BE2C (cell line): ENCODE results near the gene FLRT2.

ENCODE experiments used
- DNase-seq: peaks from one replicate; pipeline ENCODE4 v3.0.0-alpha.2; 2020
- H3K27me3 ChIP-seq: fragments of 250-450 bp; sonication (Bioruptor Pico); 2 replicates; pipeline ENCODE4 v1.5.1; 2020; ENCODE audit warnings: mild to moderate bottlenecking
- H3K36me3 ChIP-seq: fragments of 250-450 bp; sonication (Bioruptor Pico); 2 replicates; pipeline ENCODE4 v1.5.1; 2020; ENCODE audit warnings: mild to moderate bottlenecking
- H3K4me1 ChIP-seq: fragments of 250-450 bp; sonication (Bioruptor Pico); 2 replicates; pipeline ENCODE4 v1.5.1; 2020
- H3K4me3 ChIP-seq: 2 replicates; pipeline ENCODE4 v1.5.1; 2011; ENCODE audit warnings: low read depth, low read length
- H3K9me3 ChIP-seq: fragments of 250-450 bp; sonication (Bioruptor Pico); 2 replicates; pipeline ENCODE4 v1.5.1; 2020
- TF ChIP-seq, protein P1 (sequence below): IDR thresholded peaks from 2 replicates; pipeline ENCODE4 v1.5.1; 2012; ENCODE audit warnings: mild to moderate bottlenecking, low read depth, low read length

FLRT2 gene

DNA sequence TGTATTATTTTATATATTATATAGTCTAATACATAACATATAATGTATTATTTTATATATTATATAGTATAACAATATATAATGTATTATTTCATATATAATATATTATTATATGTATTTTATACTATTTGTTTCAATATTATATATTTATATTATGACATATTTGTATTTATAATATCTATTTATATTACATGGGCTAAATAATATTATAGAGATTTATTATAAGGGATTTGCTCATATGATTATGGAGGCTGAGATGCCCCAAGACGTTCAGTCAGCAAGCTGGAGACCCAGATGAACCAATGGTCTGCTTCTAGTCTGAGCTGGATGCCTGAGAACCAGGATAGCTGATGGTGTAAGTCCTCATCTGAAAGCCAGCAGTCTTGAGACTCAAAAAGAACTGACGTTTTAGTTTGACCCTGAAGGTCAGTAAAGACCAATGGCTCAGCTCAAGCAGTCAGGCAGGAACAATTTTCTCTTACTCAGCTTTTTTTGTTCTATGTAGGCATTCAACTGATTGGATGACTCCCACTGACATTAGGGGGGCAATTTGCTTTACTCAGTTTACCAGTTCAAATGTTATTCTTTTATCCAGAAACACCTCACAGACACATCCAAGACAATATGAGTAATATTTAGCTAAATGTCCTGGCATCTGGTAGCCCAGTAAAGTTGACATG lies 130.4 kb downstream of the FLRT2 start:
- TF ChIP-seq, protein P1, sequence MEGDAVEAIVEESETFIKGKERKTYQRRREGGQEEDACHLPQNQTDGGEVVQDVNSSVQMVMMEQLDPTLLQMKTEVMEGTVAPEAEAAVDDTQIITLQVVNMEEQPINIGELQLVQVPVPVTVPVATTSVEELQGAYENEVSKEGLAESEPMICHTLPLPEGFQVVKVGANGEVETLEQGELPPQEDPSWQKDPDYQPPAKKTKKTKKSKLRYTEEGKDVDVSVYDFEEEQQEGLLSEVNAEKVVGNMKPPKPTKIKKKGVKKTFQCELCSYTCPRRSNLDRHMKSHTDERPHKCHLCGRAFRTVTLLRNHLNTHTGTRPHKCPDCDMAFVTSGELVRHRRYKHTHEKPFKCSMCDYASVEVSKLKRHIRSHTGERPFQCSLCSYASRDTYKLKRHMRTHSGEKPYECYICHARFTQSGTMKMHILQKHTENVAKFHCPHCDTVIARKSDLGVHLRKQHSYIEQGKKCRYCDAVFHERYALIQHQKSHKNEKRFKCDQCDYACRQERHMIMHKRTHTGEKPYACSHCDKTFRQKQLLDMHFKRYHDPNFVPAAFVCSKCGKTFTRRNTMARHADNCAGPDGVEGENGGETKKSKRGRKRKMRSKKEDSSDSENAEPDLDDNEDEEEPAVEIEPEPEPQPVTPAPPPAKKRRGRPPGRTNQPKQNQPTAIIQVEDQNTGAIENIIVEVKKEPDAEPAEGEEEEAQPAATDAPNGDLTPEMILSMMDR: no peak
- H3K9me3 ChIP-seq: no peaks in the 10 kb centered on the region

DNA sequence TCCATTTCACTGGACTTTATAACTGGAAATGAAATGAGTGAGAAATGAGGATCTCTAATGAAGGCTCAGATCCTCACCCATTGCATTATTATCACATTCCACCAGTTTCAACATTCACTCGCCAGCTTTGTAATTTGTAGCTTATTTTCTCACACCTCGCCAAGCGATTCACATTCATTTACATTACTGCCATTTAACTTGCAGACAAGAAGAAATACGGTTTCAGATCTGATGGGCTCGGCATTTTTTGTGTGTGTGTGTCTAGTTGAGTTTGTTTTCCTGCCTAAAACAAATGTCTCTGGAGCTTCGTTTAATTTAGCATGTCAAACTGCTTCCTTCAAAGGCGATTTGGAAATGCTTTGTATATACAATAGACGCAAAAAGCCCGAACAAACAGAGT lies 132.2 kb downstream of the FLRT2 start:
- no peak for DNase-seq
- Histone ChIP-seq H3K4me1 (no peaks in the 10 kb centered on the region), H3K4me3 (no peak overlapping the region), H3K27me3 (no peaks in the 10 kb centered on the region), H3K9me3 (no peaks in the 10 kb centered on the region), H3K36me3 (no peaks in the 10 kb centered on the region)
- TF ChIP-seq, protein P1: no peak

More for the DNA sequence above, 130.4 kb downstream of the FLRT2 start:
- no peak for DNase-seq
- Histone ChIP-seq H3K27me3 (no peaks in the 10 kb centered on the region), H3K4me1 (no peaks in the 10 kb centered on the region), H3K4me3 (no peak overlapping the region), H3K36me3 (no peaks in the 10 kb centered on the region)

DNA sequence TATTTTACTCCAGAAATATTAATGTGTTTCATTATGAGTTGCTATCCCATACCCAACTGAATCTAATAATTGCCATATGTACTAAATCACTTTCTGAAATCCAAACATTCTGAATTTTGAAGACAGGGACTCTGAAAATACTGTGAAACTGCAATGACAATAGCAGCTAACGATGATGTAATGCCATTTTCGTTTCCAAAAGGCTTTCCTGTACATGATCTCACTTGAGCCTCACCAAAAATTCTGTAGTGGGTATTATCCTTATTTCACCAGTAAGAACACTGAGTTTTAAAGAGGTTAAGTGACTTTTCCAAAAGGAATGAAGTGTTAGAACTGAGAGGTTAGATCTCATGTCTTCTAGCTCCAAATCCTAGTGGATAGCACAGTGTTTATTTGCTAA lies 133.3 kb downstream of the FLRT2 start:
- Histone ChIP-seq H3K9me3 (no peaks in the 10 kb centered on the region), H3K4me1 (no peaks in the 10 kb centered on the region), H3K36me3 (no peaks in the 10 kb centered on the region), H3K4me3 (no peak overlapping the region), H3K27me3 (no peaks in the 10 kb centered on the region)
- no peak for DNase-seq
- TF ChIP-seq, protein P1: no peak

DNA sequence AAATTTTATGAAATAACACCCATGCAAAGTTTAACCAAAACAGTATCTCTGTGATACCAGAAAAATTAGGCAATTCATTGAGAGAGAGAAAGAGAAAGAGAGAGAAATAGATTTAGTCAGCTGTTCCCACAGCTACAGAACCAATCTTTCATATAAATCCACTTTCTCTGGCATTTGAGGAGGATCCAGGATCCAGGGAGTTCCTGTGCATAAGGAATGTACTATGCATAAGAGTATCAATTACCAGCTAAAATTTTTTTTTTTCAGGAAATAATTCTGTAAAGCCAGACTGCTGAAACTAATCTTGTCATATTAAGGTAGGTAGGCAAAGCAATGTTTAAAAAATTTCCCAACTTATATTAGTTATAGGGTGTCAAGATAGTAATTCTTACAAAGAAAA lies 133.7 kb downstream of the FLRT2 start:
- Histone ChIP-seq H3K9me3 (no peaks in the 10 kb centered on the region), H3K4me3 (no peak overlapping the region), H3K27me3 (no peaks in the 10 kb centered on the region), H3K4me1 (no peaks in the 10 kb centered on the region), H3K36me3 (no peaks in the 10 kb centered on the region)
- no peak for DNase-seq
- TF ChIP-seq, protein P1: no peak

DNA sequence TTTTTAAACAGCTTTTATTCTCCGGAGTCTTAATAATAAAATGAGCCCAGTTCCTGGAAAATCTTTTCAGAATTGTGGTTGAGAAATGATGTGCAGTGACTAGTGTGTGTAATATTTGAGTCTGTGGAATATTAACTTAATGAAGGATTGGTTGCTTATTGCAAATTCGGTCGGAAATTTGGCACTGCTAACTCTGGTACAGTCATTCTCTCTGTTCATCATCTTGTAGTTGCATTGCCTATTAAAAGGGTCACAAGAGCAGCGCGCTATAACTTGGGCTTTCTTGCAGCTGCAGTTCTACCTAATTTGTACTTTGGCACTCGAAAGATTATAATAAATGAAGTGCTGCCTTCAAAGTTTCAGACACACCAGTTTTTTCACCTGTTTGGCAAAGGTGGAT lies 146.0 kb downstream of the FLRT2 start:
- TF ChIP-seq, protein P1: no peak
- no peaks in the 10 kb centered on the region for H3K4me1 ChIP-seq
- no peaks in the 10 kb centered on the region for H3K9me3 ChIP-seq
- DNase-seq: no peak
- no peak overlapping the region for H3K4me3 ChIP-seq
- H3K36me3 ChIP-seq: no peaks in the 10 kb centered on the region
- no peaks in the 10 kb centered on the region for H3K27me3 ChIP-seq

DNA sequence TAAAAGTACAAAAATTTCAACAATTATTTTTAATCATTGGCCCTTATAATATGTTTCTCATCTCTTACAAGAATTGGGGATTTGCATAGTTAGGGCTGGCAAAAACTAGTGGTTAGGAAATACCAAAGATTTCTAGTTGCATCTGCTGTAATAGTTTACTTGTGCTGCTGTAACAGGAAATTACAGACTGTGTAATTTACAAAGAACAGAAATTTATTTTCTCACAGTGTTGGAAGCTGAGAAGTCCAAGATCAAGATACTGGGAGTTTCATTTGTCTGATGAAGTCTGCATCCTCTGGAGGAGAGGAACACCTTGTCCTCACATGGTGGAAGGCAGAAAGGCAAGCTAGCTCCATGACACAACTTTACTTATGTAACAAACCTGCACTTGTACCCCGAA lies 157.0 kb downstream of the FLRT2 start:
- H3K9me3 ChIP-seq: no peaks in the 10 kb centered on the region
- TF ChIP-seq, protein P1: no peak
- H3K36me3 ChIP-seq: no peaks in the 10 kb centered on the region
- no peak overlapping the region for H3K4me3 ChIP-seq
- H3K4me1 ChIP-seq: no peaks in the 10 kb centered on the region
- H3K27me3 ChIP-seq: no peaks in the 10 kb centered on the region
- DNase-seq: no peak
